ENCODE results near the gene MYOCOS. TPM values are rescaled to one million over a fixed set of nuclear protein-coding genes. Genes with fewer than 3 reads are reported as not detected.

The MYOCOS gene
- total RNA-seq, 1 experiment from 2014 or later = not detected

DNA sequence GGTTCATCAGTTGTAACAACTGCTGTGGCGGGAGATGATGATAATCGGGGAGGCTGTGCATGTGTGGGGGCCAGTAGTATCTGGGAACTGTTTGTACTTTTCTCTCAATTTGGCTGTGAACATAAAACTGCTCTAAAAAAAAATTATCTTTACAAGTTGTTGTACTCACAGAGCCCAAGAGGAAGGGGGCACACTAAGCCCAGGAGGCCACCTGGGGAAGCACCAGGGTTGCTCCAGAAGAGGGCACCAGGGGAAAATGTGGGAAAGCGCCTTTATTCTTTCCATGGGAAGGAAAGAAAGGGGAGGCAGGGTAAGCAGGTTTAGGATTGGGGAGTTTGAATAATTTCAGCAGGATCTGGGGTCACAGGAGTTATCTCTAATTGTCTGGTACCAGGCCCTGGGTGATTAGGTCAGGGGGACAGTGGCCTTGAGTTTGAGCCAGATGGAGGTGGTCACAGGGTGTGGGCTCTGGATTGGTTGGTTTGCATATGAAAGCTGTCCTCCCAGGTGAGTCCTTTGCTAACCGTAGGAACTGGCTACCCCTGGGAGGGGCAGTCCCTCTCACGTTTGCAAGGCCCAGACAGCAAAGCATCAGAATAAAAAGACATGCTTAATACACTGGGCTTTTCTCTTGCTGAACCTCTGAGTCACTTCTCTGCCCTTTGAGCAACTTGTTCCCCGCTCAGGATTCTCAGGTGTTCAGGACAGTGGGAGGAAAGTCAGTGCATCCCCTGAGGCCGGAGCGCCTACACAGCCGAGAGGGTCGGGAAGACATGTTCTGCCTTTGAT is 19.2 kb downstream of the MYOCOS start:
- no peaks in the 10 kb centered on the region for H3K36me3 ChIP-seq (ENCODE audit: low read depth, low read length)
- TF ChIP-seq EZH2 (IDR thresholded peaks at IDR 0.05; ENCODE audit: low read length, unreplicated experiment) (no peak), EZH2phosphoT487 (IDR thresholded peaks at IDR 0.05; ENCODE audit: borderline replicate concordance, low read length) (no peak), CTCF (conservative IDR thresholded peaks at IDR 0.05; ENCODE audit: low read depth, low read length) (peak; percentile 41)
- intact Hi-C loops (cut with micrococcal nuclease) = loop anchor here (10.0 kb wide), 1 partner anchor 754 kb away; no protein-coding TSS in a partner anchor
- ATAC-seq = no peak
- H3K9ac ChIP-seq (ENCODE audit: low read length) = no peak overlapping the region
- H2AFZ ChIP-seq (ENCODE audit: low read length) = 0 out of 2 replicates have a peak overlapping the region, but pooled peaks have one; percentile 6
- H3K4me1 ChIP-seq (ENCODE audit: insufficient read depth, low read length) = no peaks in the 10 kb centered on the region
- peaks cover 21% of the 10 kb centered on the region for H3K27me3 ChIP-seq (ENCODE audit: low read length)
- peak; percentile 24 for DNase-seq
- ChIA-PET CTCF (interaction anchor here (0.6 kb wide), 1 partner anchor 102 kb away, joined by 6 read pairs; no protein-coding TSS in a partner anchor), POLR2A (ENCODE audit: unreplicated experiment) (no interaction called here)
- H3K9me2 ChIP-seq (replicated peaks; ENCODE audit: low read length) = no peaks in the 10 kb centered on the region
- no TSS peak for BruUV-seq (replicated peaks)
- no peak overlapping the region for H3K4me2 ChIP-seq (ENCODE audit: low read length)
- H3K4me3 ChIP-seq (ENCODE audit: low read length) = no peak overlapping the region
- no peaks in the 10 kb centered on the region for H4K20me1 ChIP-seq (ENCODE audit: low read length)
- H3K79me2 ChIP-seq (ENCODE audit: low read length) = no peaks in the 10 kb centered on the region
- H3K27ac ChIP-seq (ENCODE audit: low read length) = no peak overlapping the region
- no peaks in the 10 kb centered on the region for H3F3A ChIP-seq (ENCODE audit: low read length, unreplicated experiment)
- no peaks in the 10 kb centered on the region for H3K9me3 ChIP-seq (ENCODE audit: low read length)

GRCh38 chr1:171642197-171642596 is 20.2 kb downstream of the MYOCOS start:
- intact Hi-C loops (cut with micrococcal nuclease) = loop anchor here (10.0 kb wide), 1 partner anchor 753 kb away; no protein-coding TSS in a partner anchor
- ATAC-seq = no peak
- H4K20me1 ChIP-seq (ENCODE audit: low read length) = no peaks in the 10 kb centered on the region
- H3K36me3 ChIP-seq (ENCODE audit: low read depth, low read length) = no peaks in the 10 kb centered on the region
- CTCF ChIA-PET = interaction anchor here (0.6 to 0.8 kb wide), 3 partner anchors 33 to 101 kb away, joined by 3 to 6 read pairs (median 4); no protein-coding TSS in a partner anchor
- no peaks in the 10 kb centered on the region for H3F3A ChIP-seq (ENCODE audit: low read length, unreplicated experiment)
- H3K9me2 ChIP-seq (replicated peaks; ENCODE audit: low read length) = no peaks in the 10 kb centered on the region
- peaks cover 17% of the 10 kb centered on the region for H3K27me3 ChIP-seq (ENCODE audit: low read length)
- no peaks in the 10 kb centered on the region for H3K4me1 ChIP-seq (ENCODE audit: insufficient read depth, low read length)
- POLR2A ChIA-PET (ENCODE audit: unreplicated experiment) = no interaction called here
- H3K9me3 ChIP-seq (ENCODE audit: low read length) = no peaks in the 10 kb centered on the region
- no TSS peak for BruUV-seq (replicated peaks)
- H3K79me2 ChIP-seq (ENCODE audit: low read length) = no peaks in the 10 kb centered on the region
- TF ChIP-seq EZH2phosphoT487 (IDR thresholded peaks at IDR 0.05; ENCODE audit: borderline replicate concordance, low read length) (no peak), EZH2 (IDR thresholded peaks at IDR 0.05; ENCODE audit: low read length, unreplicated experiment) (no peak), CTCF (conservative IDR thresholded peaks at IDR 0.05; ENCODE audit: low read depth, low read length) (no peak)
- no peak overlapping the region for H3K27ac ChIP-seq (ENCODE audit: low read length)
- H2AFZ ChIP-seq (ENCODE audit: low read length) = no peak overlapping the region
- no peak overlapping the region for H3K4me3 ChIP-seq (ENCODE audit: low read length)
- H3K4me2 ChIP-seq (ENCODE audit: low read length) = no peak overlapping the region
- no peak for DNase-seq
- H3K9ac ChIP-seq (ENCODE audit: low read length) = no peak overlapping the region

DNA sequence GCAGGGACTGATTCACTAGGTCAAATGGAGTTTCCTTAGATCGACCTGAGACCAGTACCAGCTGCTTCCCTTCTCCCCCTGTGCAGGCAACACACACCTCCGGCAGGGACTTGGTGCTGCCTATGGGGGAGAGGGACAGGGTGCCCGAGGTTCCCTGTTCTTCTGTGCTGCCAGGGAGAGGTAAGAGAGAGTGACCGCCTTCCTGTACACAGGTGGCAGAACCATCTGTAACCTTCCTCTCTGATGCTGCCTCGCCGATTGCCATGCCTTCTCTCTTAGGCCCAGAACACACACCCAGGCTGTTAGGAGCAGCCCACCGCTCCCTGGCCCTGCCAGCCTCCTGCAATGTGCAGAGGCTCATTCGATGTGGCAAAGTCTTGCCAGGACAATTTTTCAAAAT is 21.1 kb downstream of the MYOCOS start:
- intact Hi-C loops (cut with micrococcal nuclease) = loop anchor here (10.0 kb wide), 1 partner anchor 752 kb away; no protein-coding TSS in a partner anchor
- Histone ChIP-seq H3K27ac (ENCODE audit: low read length) (no peak overlapping the region), H3K9ac (ENCODE audit: low read length) (no peak overlapping the region), H3K36me3 (ENCODE audit: low read depth, low read length) (no peaks in the 10 kb centered on the region), H2AFZ (ENCODE audit: low read length) (no peak overlapping the region), H3K79me2 (ENCODE audit: low read length) (no peaks in the 10 kb centered on the region), H3K4me1 (ENCODE audit: insufficient read depth, low read length) (no peaks in the 10 kb centered on the region), H4K20me1 (ENCODE audit: low read length) (no peaks in the 10 kb centered on the region), H3K4me2 (ENCODE audit: low read length) (no peak overlapping the region), H3F3A (ENCODE audit: low read length, unreplicated experiment) (no peaks in the 10 kb centered on the region), H3K9me3 (ENCODE audit: low read length) (no peaks in the 10 kb centered on the region), H3K4me3 (ENCODE audit: low read length) (no peak overlapping the region), H3K27me3 (ENCODE audit: low read length) (peaks cover 12% of the 10 kb centered on the region), H3K9me2 (replicated peaks; ENCODE audit: low read length) (no peaks in the 10 kb centered on the region)
- BruUV-seq (replicated peaks) = no TSS peak
- DNase-seq (no peak), ATAC-seq (no peak)
- ChIA-PET POLR2A (ENCODE audit: unreplicated experiment) (interaction anchor here (0.6 kb wide), 1 partner anchor 349 kb away, joined by 3 read pairs; no protein-coding TSS in a partner anchor), CTCF (interaction anchor here (0.6 to 2.1 kb wide), 2 partner anchors 60 to 73 kb away, joined by 9 to 75 read pairs; no protein-coding TSS in a partner anchor)
- no peak for TF ChIP-seq CTCF (conservative IDR thresholded peaks at IDR 0.05; ENCODE audit: low read depth, low read length)
- TF ChIP-seq EZH2phosphoT487 (IDR thresholded peaks at IDR 0.05; ENCODE audit: borderline replicate concordance, low read length) = no peak
- TF ChIP-seq EZH2 (IDR thresholded peaks at IDR 0.05; ENCODE audit: low read length, unreplicated experiment) = no peak
